Measurements from ENCODE around the gene SSBP2.
A peak's percentile ranks its signal among the peaks of the same experiment; 100 is the strongest.

Gene SSBP2

DNA sequence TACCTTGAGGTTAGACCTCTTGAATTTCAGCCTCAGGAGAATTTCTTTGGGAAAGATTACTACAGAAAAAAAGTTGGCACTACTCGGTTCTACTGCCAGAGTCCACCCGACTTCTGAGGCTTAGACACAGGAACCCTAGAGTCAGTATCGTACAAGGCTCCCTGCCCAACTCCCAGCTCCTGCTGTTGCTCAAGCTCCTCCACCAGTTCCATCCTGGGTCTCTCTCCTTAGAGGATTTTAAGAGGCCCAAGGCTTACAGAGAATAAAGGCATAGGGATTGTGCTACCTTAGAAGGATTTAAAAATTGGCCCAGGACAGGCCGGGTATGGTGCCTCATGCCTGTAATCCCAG is 29.0 kb upstream of the SSBP2 start:
- Histone ChIP-seq H3K4me2 (ENCODE audit: insufficient read depth, low read length) (peak overlapping the region; percentile 86), H3K27ac (ENCODE audit: low read length) (peak overlapping the region; percentile 93), H3K9ac (ENCODE audit: low read depth, low read length) (peak overlapping the region; percentile 65)

DNA sequence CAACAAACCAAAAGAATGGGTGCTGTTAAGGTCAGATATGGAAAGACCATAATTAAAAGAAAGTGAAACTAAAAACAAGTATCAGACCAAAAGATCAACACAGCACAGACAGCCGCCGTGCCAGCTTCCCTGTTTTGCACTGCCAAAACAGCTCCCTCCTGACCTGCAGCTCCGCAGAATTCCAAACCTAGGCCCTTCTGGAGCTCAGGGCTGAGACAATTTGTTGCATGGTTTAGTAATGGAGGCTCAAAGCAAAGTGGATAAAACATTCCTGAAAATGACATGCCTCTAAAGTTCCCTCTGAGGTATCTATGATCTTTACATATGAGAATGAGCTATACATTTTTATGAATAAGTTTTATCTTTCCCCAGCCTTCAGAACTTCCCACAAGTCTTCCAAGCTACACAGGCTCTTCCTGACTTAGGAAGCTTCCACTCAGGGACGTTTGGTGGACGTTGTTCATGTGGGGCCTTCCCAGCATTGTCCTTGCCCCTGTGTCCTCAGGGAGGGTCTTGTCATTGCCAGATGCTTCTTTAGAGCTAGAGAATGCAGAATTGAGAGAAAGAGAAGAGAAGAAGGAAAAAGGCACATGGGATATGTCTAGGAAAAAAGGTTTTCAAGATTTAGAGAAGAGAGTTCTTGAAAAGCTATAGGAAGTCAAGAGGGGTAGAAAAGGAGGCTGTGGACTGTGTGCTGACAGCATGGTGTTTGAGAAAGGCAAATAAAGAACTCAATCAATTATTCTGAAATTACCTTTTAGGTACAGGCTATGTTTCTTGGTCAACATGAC is 28.4 kb upstream of the SSBP2 start:
- H3K27ac ChIP-seq (ENCODE audit: low read length), result peak overlapping the region; percentile 93

More for the DNA sequence above, 29.0 kb upstream of the SSBP2 start:
- no peaks in the 10 kb centered on the region for H4K20me1 ChIP-seq (ENCODE audit: insufficient read depth, low read length)
- H3K4me1 ChIP-seq (ENCODE audit: insufficient read depth, low read length), result peaks cover 35% of the 10 kb centered on the region
- no peak for TF ChIP-seq EZH2 (IDR thresholded peaks at IDR 0.05; ENCODE audit: borderline replicate concordance, low read depth, low read length, severe bottlenecking)
- TF ChIP-seq, protein P1, sequence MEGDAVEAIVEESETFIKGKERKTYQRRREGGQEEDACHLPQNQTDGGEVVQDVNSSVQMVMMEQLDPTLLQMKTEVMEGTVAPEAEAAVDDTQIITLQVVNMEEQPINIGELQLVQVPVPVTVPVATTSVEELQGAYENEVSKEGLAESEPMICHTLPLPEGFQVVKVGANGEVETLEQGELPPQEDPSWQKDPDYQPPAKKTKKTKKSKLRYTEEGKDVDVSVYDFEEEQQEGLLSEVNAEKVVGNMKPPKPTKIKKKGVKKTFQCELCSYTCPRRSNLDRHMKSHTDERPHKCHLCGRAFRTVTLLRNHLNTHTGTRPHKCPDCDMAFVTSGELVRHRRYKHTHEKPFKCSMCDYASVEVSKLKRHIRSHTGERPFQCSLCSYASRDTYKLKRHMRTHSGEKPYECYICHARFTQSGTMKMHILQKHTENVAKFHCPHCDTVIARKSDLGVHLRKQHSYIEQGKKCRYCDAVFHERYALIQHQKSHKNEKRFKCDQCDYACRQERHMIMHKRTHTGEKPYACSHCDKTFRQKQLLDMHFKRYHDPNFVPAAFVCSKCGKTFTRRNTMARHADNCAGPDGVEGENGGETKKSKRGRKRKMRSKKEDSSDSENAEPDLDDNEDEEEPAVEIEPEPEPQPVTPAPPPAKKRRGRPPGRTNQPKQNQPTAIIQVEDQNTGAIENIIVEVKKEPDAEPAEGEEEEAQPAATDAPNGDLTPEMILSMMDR (IDR thresholded peaks at IDR 0.05; ENCODE audit: borderline replicate concordance, extremely low read depth, low read length, poor library complexity, severe bottlenecking), result no peak
- H3K27me3 ChIP-seq (ENCODE audit: insufficient read depth, low read length, poor library complexity), result no peaks in the 10 kb centered on the region
- ATAC-seq (ENCODE audit: insufficient read depth, low read depth) (peak; percentile 51), DNase-seq (peak; percentile 30)
- no peaks in the 10 kb centered on the region for H3K36me3 ChIP-seq (ENCODE audit: insufficient read depth, low read length)
- no peaks in the 10 kb centered on the region for H3K9me3 ChIP-seq (ENCODE audit: insufficient read depth, low read length, severe bottlenecking)
- 0 out of 4 replicates have a peak overlapping the region, but pooled peaks of 1 of the 2 experiments have one; percentile 57 for H3K4me3 ChIP-seq (ENCODE audit: low read depth in 1 of 2, low read length in 2 of 2)
- no peaks in the 10 kb centered on the region for H3K79me2 ChIP-seq (ENCODE audit: insufficient read depth, low read length)
- H2AFZ ChIP-seq (ENCODE audit: low read depth, low read length), result peak overlapping the region; percentile 90

DNA sequence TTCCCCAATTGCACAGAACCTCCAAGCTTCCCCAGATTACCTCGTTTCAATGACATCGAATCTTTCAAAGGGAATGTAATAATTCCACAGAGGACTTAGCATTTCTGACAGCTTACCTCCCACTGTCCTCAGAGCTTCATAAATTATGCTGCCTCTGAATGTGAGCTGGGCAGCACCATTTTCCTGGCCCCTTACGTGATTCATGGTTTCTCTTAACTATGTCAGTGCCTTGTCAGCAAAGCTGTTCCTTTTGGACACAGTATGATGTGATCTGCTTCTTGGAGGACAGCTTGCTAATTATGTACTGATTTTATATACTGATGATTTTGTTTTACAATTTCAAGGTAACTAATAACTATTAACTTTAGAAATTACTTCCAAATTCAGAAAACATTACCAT is 27.7 kb upstream of the SSBP2 start:
- peak overlapping the region; percentile 90 for H2AFZ ChIP-seq (ENCODE audit: low read depth, low read length)

More for the DNA sequence above, 28.4 kb upstream of the SSBP2 start:
- ATAC-seq (ENCODE audit: insufficient read depth, low read depth), result peak; percentile 86
- no peaks in the 10 kb centered on the region for H3K27me3 ChIP-seq (ENCODE audit: insufficient read depth, low read length, poor library complexity)
- peak overlapping the region; percentile 86 for H3K4me2 ChIP-seq (ENCODE audit: insufficient read depth, low read length)
- peaks cover 35% of the 10 kb centered on the region for H3K4me1 ChIP-seq (ENCODE audit: insufficient read depth, low read length)
- peak overlapping the region; percentile 90 for H2AFZ ChIP-seq (ENCODE audit: low read depth, low read length)
- peak; percentile 73 for DNase-seq
- no peaks in the 10 kb centered on the region for H3K36me3 ChIP-seq (ENCODE audit: insufficient read depth, low read length)
- no peaks in the 10 kb centered on the region for H4K20me1 ChIP-seq (ENCODE audit: insufficient read depth, low read length)
- TF ChIP-seq EZH2 (IDR thresholded peaks at IDR 0.05; ENCODE audit: borderline replicate concordance, low read depth, low read length, severe bottlenecking), result no peak
- TF ChIP-seq, protein P1 (IDR thresholded peaks at IDR 0.05; ENCODE audit: borderline replicate concordance, extremely low read depth, low read length, poor library complexity, severe bottlenecking), result no peak
- no peaks in the 10 kb centered on the region for H3K9me3 ChIP-seq (ENCODE audit: insufficient read depth, low read length, severe bottlenecking)
- H3K9ac ChIP-seq (ENCODE audit: low read depth, low read length), result peak overlapping the region; percentile 65
- H3K4me3 ChIP-seq (ENCODE audit: low read depth in 1 of 2, low read length in 2 of 2), result peak overlapping the region; percentile 1 to 57; a peak in 3 of 4 replicates
- H3K79me2 ChIP-seq (ENCODE audit: insufficient read depth, low read length), result no peaks in the 10 kb centered on the region

More for the DNA sequence above, 27.7 kb upstream of the SSBP2 start:
- peak overlapping the region; percentile 86 for H3K4me2 ChIP-seq (ENCODE audit: insufficient read depth, low read length)
- peak; percentile 51 for ATAC-seq (ENCODE audit: insufficient read depth, low read depth)
- no peaks in the 10 kb centered on the region for H3K79me2 ChIP-seq (ENCODE audit: insufficient read depth, low read length)
- H3K9me3 ChIP-seq (ENCODE audit: insufficient read depth, low read length, severe bottlenecking), result no peaks in the 10 kb centered on the region
- peak overlapping the region; percentile 93 for H3K27ac ChIP-seq (ENCODE audit: low read length)
- peak overlapping the region; percentile 1 to 57; a peak in 3 of 4 replicates for H3K4me3 ChIP-seq (ENCODE audit: low read depth in 1 of 2, low read length in 2 of 2)
- H3K36me3 ChIP-seq (ENCODE audit: insufficient read depth, low read length), result no peaks in the 10 kb centered on the region
- peak overlapping the region; percentile 65 for H3K9ac ChIP-seq (ENCODE audit: low read depth, low read length)
- no peaks in the 10 kb centered on the region for H3K27me3 ChIP-seq (ENCODE audit: insufficient read depth, low read length, poor library complexity)
- peaks cover 32% of the 10 kb centered on the region for H3K4me1 ChIP-seq (ENCODE audit: insufficient read depth, low read length)
- DNase-seq, result peak; percentile 21
- TF ChIP-seq, protein P1 (IDR thresholded peaks at IDR 0.05; ENCODE audit: borderline replicate concordance, extremely low read depth, low read length, poor library complexity, severe bottlenecking), result no peak
- no peak for TF ChIP-seq EZH2 (IDR thresholded peaks at IDR 0.05; ENCODE audit: borderline replicate concordance, low read depth, low read length, severe bottlenecking)
- H4K20me1 ChIP-seq (ENCODE audit: insufficient read depth, low read length), result no peaks in the 10 kb centered on the region
